Left forelimb (tissue), 1 donor: ENCODE data around the gene UBE2I.
"Not testable (repeated sequence)": the region's sequence is repeated elsewhere in the genome, so short reads cannot be mapped to it uniquely, and the experiment has no call there.

Source experiments
- DNase-seq: peaks from one replicate; pipeline ENCODE4 v3.0.0-alpha.2; 2018; ENCODE audit warnings: low spot score

The UBE2I gene

DNA sequence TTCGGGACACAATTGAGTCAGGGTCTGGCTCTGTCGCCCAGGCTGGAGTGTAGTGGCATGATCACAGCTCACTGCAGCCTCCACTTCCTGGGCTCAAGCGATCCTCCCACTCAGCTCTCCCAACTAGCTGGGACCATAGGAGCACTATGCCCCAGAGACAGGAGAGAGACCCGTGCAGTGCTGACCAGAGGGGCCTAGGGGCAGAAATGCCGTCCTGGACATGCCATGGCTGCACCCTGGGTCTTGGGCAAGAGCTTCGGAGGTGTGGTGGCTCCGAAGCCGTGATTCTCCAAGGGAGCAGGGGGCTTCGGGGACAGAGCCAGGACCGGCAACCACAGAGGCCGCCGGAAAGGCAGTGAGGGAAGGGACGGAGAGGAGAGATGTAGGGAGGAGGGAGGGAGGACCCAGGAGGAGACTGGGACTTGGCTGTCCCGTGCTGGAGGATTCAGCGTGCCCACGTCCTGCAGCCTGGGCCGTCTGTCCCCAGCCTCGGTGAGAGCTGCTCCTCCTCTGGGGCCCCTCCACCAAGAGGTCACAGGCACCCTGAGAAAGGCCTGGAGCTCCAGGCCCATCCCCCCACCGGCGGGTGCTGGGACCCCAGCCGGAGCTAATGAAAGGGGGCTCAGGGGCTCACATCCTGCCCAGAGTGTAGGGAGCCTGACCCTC, 31.7 kb upstream of the UBE2I start:
- DNase-seq: peak; percentile 57

DNA sequence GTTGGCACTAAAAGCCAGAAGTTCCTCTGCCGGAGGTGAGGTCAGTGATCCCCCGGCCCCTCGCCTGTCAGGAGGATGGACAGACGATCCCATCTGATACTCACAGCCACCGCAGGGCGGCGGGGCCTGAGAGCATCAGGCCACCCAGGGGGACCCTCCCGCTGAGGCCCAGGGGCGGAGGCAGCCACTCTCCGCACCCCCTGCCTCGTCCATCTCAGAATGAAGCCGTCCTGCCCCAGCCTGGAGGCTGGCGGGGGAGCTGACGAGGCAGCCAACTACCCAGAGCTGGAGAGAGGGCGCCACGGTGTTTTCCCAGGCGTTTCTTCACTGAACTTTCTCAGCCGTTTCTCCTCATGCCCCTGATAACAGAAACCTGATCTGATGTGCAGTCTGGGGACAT, 31.0 kb upstream of the UBE2I start:
- no peak for DNase-seq

DNA sequence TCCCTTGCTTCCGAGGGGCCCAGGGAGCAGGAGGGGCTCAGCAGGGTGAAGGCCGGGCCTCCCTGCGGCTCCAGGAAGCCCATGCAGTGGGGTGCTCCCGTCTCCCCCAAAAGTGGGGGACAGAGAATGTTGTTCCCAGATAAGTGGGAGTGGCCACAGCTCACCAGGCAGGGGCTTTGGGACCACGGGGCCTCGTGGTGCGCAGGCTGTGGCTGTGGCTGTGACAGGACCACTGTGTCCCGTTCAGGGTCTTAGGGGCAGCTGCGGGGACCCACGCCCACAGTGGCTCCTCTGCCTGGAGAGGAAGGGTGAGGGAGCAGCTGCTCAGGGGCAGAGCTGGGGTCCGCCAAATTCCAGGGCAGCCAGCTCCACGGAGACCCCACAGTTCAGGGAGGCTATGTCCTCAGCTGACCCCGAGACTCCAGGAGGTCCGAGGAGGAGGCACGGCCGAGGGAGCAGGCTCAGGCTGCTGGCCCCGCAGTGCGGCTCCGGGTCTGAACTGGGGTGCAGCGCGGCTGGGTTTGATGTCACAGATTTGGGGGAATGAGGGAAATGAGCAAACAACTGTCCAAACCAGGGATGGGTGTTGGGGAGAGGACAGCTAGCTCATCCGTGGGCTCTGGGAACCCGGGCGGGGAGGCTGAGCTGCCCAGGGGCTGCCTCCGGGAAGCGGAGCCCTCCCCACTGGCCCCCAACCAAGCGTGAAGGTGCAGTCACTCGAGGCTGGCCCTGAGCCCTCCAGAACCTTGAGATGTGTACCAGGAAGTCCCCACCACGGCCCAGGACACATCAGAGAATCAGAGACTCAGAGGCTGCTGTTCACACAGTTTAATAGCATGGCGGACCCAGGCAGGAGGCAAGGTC, 30.1 kb upstream of the UBE2I start:
- DNase-seq: no peak

DNA sequence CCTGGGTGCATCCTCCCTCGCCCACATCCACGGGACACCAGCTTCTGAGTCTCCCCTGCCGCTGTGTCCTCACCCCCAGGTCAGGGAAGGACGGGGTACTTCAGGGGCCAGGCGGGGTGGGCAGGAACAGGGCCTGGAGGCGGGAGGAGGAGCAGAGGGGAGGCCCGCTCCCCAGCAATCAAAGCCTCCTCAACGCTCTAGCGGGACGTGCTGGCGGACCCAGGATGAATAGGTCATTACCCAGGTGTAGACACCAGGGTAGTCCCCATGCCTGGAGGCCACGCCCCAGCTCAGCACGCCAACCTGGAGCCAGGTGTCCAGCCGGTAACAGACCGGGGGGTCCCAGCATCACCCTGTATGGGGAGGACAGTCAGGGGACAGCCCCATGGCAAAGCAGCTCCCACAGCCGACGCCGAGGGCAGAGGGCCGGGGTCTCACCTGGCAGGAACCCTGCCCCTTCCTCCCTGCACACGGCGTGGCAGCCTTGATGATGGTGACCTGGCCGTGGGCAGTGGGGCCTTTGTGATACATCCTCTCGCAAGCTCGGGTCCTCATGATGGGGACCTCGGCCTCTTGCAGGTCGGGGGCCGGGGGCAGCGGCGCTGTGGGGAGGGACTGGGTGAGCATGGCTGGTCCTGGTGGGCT, 29.4 kb upstream of the UBE2I start:
- DNase-seq: peak; percentile 64

DNA sequence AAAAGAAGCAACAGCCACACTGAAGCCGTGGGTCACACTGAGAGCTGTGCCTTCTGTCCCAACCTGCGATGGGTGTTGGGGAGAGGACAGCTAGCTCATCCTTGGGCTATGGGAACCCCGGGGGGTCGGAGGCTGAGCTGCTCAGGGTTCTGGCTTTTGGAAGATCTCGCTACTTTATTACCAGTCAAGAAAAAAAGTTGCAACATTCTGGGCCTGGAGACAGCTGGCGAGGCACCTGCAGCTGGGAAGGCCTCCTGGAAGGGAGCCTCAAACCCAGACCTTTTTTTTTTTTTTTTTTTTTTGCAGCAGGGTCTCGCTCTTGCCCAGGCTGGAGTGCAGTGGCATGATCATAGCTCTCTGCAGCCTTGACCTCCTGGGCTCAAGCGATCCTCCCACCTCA, 28.7 kb upstream of the UBE2I start:
- no peak for DNase-seq

DNA sequence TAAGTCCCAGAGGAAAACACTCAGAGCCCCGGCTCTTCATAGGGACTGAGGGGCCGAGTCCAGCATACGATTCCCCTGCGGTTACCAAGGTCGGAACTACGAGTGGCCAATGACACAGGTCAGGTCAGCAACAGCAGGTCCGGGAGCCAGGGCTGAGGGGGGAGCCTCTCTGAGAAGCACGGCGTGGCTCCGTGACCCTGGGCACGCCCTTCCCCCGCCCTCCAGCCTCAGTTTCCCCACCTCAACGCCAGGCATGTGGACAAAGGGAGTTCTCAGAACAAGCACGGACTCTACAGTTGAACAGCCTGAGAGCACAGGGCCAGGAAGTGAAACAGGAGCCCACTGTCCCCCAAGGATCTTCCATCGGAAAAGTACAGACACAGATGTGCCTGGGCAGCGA, 27.9 kb upstream of the UBE2I start:
- DNase-seq: no peak

DNA sequence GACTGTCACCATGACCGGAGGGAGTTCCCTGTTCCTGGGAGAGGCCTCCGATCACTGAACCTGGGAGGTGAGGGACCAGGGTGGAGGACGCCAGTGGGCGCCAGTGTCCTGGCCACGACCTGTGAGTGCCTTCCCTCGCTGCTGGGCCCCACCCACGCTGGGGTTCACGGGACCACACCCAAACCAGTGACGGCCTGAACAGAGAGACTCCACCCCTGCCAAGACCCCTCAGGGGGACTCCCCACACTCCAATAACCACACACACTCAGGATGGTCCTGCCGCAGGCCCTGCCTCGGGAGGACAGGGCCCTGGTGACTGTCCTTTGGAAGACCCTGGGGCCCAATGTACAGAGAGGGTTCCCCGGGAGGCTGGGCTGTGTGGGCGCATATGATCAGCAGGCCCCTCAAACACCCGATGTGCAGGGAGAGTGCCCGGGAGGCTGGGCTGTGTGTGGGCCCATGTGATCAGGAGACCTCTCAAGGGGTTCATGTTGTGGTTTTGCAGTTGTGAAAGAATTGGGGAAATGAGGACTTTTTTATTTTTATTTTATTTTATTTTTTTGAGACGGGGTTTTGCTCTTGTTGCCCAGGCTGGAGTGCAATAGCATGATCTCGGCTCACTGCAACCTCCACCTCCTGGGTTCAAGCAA, 27.0 kb upstream of the UBE2I start:
- peak; percentile 52 for DNase-seq

DNA sequence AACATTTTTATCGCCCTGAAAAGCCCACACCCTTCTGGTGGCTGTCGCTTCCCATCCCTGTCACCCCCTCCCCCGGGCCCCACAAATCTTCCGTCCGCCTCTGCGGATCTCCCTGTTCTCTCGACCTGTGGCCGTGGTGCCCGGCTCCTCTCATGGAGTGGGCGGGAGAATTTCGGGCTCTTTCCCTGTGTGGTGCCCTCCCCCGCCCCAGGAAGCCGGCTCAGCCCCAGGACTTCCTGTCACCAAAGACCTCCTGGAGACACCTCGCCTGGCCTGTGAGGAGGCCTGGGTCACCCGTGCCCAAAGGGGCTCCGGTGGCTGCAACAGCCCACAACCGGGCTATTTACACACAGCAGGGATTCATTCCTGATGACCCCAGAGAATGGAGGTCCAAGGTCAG, 26.1 kb upstream of the UBE2I start:
- no peak for DNase-seq

DNA sequence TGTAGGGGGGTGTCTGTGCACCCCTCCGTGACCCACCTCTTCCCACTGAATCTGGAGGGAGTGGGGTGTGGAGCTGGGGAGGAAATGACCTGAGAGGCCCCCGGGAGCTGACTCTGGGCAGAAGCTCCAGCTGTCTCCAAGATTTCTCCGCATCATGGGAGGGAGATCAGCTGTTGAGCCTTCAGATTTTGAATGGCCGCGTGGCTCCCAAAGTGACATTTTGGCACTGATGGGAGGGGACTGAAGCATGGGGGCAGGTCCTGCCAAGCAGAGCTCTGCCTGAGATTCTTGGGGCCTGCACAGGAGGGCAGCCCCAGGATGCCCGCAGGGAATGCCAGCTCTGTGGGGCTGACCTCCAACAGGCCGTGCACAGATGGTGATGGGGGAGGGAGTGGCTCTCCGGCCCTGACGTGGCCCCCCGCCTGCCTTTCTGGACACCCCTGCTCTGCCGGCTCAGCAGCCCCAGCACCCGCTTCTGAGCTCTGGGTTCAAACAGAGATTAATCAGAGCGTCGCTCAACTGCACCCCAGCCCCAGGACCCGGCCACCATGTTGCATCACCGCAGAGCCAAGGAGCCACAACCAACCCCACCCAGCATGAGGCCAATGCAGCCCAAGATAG, 25.3 kb upstream of the UBE2I start:
- peak; percentile 56 for DNase-seq

DNA sequence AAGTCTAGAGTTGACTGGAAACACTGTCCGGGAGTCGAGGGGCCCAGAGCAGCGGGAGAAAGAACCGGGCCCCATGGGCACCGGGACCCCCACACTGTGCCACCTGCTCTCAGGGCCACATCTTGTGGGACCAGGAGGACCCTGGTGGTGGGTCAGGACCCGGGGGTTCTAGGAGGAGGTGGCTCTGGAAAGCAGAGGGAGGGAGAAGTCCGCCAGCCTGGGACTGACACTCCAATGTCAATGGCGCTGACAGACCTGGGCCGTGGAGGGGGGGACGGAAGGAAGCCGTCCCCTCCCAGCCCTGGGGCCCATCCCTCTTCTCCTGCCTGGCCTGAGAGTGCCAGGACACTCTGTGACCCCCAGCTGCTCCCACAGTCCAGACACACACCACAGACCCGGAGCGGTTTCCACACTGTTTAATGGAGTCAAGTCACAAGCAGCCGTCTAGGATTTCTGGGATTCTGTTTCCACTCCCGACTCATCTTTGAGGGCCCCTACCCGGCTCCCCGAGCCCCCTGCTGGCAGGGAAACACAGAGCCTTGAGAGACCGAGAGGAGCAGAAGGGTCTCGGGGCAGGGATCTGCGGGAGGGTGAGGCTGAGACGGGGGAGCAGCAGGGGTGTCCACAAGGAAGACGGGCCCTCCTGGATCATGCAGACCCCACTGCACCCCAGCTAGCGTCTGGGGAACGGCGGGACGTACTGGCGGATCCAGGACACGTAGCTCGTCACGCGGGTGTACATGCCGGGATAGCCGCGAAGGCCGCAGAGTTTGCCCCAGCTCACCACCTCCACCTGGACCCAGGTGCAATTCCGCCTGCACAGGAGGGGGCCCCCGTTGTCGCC, 23.5 kb upstream of the UBE2I start:
- no peak for DNase-seq

DNA sequence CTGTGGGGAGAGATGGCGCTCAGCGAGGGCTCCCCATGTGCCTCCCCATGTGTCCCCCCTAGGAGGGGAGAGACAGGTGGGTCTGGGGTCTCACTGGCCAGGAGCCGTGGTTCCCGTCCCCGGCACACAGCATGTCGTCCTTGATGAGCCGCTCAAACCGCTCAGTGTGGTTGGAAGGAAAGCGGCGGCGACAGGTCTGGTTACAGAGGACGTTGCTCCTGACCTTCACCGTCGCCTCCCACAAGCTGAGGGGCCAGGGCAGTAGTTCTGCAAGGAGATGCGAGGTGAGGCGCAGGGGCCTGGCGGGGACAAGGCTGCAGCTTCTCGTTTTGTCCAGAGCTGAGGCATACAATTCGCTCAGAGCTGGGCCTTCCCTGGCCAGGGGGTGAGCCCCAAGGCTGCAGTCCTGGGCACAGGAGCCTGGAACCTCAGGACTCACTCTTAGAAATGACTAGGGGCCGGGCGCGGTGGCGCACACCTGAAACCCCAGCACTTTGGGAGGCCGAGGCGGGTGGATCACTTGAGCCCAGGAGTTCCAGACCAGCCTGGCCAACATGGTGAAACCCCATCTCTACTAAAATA, 22.8 kb upstream of the UBE2I start:
- no peak for DNase-seq

DNA sequence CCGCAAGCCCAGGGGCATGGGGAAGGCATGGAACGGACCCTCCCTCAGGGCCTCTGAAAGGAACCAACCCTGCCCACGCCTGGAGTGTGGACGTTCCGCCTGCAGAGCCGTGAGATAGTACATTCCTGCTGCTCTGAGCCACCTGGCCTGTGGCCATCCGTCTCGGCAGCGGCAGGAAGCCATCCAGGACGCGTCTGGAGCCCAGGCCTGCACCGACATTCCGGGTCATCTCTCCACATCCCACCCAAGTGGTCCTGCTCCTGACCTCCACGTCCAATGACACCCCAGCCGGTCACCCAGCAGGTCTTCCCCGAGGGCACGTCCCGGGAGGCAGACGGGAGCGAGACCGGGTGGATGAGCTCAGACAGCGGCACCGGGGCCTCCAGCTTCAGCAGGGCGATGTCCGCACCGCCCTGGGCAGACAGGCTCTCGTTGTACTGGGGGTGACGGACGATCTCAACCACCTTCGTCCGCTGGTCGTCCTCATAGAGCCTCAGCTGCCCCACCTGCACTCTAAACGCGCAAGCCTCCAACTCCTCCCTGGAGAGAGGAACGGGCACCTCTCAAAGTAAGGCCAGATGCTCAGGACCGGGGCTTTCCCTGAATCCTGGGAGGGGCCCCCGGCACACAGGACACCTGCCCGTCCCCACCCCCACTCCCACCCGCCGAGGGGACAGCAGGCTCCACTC, 21.3 kb upstream of the UBE2I start:
- peak; percentile 55 for DNase-seq

DNA sequence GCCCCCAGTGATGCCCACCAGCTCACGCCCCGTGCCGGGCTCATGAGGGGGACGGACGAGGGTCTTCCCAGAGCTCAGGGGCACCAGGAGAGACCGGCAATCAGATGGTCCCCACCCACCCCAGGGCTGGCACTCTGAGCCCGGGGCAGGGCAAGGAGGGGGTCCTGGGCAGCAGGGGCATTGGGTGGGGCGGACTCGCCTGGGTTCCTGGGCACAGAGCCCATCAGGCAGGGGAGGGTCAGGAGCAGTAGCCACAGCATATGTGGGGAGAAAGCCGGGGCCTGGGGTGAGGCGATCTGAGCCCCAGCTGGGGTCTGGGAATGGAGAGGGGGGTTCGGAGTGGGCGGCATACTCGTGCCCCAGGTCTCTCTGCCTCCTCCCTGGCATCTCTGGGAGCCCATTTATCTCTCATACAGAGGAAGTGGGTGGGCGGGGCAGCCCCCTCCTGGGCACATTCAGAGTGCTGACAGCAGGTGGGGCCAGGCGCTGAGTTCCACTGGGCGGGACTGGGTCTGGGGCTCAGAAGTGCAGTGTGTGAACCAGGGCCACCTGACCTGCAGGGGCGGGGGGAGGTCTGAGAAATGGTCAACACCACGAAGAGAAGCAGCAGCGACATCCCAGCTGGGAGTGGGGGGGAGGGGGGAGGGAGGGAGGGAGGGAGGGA, 20.5 kb upstream of the UBE2I start:
- DNase-seq: no peak

DNA sequence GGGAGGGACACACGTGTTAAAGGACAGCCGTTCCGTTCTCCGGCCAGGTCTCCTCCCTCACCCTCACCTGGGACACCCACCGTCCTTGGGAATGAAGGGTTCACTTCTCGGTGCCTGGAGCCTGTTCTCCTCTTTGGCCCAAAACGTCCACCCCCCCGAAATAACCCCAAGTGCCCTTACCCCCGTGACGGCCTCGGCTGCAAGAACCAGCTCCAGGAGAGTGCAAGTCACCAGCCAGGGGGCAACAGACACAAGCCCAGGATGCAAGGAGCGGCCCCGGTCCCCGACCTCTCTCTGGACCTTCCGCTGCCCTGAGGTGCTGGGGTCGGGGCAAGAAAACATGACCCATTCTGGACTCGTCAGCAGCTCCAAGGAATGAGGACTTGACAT, 20.0 kb upstream of the UBE2I start:
- no peak for DNase-seq

DNA sequence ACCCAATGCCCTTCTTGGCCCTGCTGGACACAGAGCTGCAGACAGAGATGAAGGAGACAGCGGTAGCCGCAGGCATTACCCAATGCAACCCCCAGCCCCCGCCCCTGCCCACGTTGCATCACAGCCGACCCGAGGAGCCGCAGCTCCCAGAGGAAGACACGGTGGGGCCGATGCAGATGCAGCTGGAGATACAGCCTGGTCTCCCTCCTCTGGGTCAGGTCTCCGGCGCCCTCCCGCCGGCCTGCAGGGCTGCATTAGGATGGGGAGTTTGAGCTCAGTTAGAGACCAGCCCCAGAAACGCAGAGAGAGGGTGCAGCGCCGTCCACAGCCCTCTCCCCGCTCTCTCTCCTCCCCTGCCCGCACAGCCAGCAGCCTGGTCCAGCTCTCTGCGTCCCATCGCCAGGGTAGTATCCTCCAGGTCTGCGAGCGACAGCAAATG, 19.4 kb upstream of the UBE2I start:
- DNase-seq: peak; percentile 61

DNA sequence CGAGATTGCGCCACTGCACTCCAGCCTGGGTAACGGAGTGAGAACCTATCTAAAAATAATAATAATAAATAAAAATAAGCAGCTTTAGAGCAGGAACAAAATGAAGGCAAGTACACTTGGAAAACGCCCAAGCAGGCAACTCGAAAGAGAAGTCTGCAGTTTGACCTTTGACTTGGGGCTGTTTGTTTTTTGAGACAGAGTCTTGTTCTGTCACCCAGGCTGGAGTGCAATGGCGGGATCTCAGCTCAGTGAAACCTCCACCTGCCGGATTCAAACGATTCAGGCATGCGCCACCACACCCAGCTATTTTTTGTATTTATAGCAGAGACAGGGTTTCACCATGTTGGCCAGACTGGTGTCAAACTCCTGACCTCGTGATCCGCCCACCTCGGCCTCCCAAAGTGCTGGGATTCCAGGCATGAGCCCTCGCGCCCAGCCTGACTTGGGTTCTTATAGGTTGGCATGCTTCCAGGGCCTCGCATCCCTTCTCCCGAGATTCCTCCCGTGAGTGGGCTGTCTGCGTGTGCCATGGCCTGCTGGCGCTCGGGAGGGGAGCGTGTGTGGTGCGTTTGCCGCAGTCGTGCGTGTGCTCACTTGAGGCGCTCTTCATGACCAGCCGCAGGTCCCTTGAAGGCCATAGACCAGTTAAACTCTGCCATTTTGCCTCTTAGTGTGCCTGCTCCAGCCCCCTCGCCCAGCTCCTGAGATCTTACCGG, 18.4 kb upstream of the UBE2I start:
- no peak for DNase-seq

DNA sequence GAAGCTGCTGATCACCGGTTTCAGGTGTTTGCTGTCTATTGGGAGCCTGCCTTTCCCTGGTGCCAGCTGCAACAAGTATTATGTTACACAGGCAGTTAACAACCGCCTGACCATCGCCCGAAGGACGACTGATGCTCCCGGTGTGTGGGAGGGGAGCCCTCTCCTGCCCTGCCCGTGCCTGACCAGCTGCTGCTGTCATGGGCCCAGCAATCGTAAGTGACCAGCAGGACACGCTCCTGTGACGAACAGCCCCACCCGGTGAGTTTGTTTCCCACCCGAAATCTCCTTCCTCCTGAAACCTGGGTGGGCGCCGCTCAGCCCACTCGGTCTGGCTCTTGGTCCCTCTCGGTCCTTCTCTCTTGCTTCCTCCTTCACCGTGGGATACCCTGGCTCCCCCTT, 17.9 kb upstream of the UBE2I start:
- no peak for DNase-seq

DNA sequence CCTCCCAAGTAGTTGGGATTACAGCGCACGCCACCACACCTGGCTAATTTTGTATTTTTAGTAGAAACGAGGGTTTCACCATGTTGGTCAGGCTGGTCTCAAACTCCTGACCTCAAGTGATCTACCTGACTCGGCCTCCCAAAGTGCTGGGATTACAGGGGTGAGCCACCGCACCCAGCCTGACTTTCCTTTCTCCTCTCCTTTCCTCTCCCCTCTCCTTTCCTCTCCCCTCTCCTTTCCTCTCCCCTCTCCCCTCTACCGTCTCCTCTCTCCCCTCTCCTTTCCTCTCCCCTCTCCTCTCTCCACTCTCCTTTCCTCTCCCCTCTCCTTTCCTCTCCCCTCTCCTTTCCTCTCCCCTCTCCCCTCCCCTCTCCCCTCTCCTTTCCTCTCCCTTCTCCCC, 17.2 kb upstream of the UBE2I start:
- DNase-seq: not testable (repeated sequence)

DNA sequence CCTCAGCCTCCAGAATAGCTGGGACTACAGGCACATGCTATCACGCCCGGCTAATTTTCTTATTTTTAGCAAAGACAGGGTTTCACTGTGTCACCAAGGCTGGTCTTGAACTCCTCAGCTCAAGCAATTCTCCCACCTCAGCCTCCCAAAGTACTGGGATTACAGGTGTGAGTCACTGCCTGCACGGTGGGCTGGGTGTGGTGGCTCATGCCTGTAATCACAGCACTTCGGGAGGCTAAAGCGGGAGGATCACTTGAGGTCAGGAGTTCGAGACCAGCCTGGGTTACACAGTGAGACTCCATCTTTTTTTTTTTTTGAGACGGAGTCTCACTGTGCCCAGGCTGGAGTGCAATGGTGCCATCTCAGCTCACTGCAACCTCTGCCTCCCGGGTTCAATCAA, 16.6 kb upstream of the UBE2I start:
- DNase-seq: not testable (repeated sequence)
